DND-41 (cell line): ENCODE data around the gene ZNF367.

Experiments
- CTCF ChIP-seq: IDR thresholded peaks from 2 replicates; pipeline ENCODE4 v1.5.1; 2012; ENCODE audit warnings: borderline replicate concordance, low read length, moderate library complexity, mild to moderate bottlenecking; ENCODE audit not compliant: poor library complexity, severe bottlenecking; ENCODE audit errors: extremely low read depth
- EZH2 ChIP-seq: IDR thresholded peaks from 3 replicates; pipeline ENCODE4 v1.6.1; 2012; ENCODE audit warnings: borderline replicate concordance, low read depth, mild to moderate bottlenecking, moderate library complexity, low read length, inconsistent platforms; ENCODE audit not compliant: severe bottlenecking

- TF ChIP-seq CTCF = no peak
- TF ChIP-seq EZH2 = no peak
Observed at GRCh38 chr9:96345551-96345950, 72.6 kb downstream of the ZNF367 start.
